ENCODE measurements around the gene MYL9. TPM values are rescaled to one million over a fixed set of nuclear protein-coding genes. Genes with fewer than 3 reads are reported as not detected.

Gene MYL9
- total and polyA plus RNA-seq, 2 of the 4 experiments (the other 2 are of a cell fraction) = 97.5 to 425 TPM

DNA sequence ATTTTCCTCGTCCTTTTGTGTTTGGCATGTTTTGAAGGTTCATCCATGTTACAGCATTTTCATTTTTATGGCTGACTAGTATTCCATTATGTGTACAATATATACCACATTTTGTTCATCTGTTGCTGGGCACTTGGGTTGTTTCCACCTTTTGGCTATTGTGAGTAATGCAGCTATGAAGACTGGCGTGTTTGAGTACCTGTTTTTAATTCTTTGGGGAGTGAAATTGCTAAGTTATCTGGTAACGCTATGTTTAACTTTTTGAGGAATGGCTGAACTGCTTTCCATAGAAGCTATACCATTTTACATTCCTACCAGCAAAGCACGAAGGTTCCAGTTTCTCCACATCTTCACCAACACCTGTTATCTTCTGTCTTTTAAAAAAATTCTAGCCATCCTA lies 37.0 kb upstream of the MYL9 start:
- BruUV-seq (replicated peaks) = no TSS peak
- no peak overlapping the region for H2AFZ ChIP-seq (replicated peaks; ENCODE audit: low read length, poor library complexity)
- no peak overlapping the region for H4K8ac ChIP-seq (ENCODE audit: low read depth in 2 of 2, low read length in 2 of 2)
- no peak overlapping the region for H3K27ac ChIP-seq (ENCODE audit: insufficient read depth, low read length)
- CTCF ChIA-PET = no interaction called here
- H3K18ac ChIP-seq (ENCODE audit: low read depth, low read length) = no peak overlapping the region
- no peak overlapping the region for H2BK120ac ChIP-seq (ENCODE audit: low read depth, low read length)
- dilution Hi-C loops (cut with HindIII; ENCODE audit: low sequenced_read_pairs, unreplicated experiment) (no loop called here), in situ Hi-C loops (cut with MboI; ENCODE audit: low sequenced_read_pairs) (no loop called here), intact Hi-C loops (cut with micrococcal nuclease) (no loop called here)
- peaks cover 10% of the 10 kb centered on the region for H3K9me1 ChIP-seq (ENCODE audit: insufficient read depth, low read length)
- H3K4me1 ChIP-seq (ENCODE audit: control insufficient read depth, insufficient read depth, low read length) = no peaks in the 10 kb centered on the region
- DNase-seq (no peak), ATAC-seq (ENCODE audit: low read depth) (no peak)
- H3K36me3 ChIP-seq (ENCODE audit: control insufficient read depth, insufficient read depth, low read length) = peaks cover 48% of the 10 kb centered on the region
- no peak overlapping the region for H2BK5ac ChIP-seq (ENCODE audit: low read depth, low read length, poor library complexity, severe bottlenecking)
- H4K91ac ChIP-seq (ENCODE audit: insufficient read depth, low read depth, low read length) = no peak overlapping the region
- H2BK20ac ChIP-seq (ENCODE audit: low read depth, low read length) = no peak overlapping the region
- H4K5ac ChIP-seq (ENCODE audit: low read depth, low read length) = no peak overlapping the region
- peaks cover 27 to 80% of the 10 kb centered on the region in 2 experiments for H3K79me1 ChIP-seq (ENCODE audit: low read depth in 1 of 2, low read length in 2 of 2)
- H3K9ac ChIP-seq (ENCODE audit: low read depth, low read length) = no peak overlapping the region
- no peak overlapping the region for H2AK9ac ChIP-seq (replicated peaks; ENCODE audit: low read depth, low read length, poor library complexity)
- H4K20me1 ChIP-seq (ENCODE audit: insufficient read depth, low read length) = peaks cover 62% of the 10 kb centered on the region
- H2BK15ac ChIP-seq (ENCODE audit: low read depth, low read length) = no peak overlapping the region
- no CpG with 5 or more reads among the region's 4 CpGs for WGBS, 2 experiments (ENCODE audit: extremely low coverage in 2 of 2, insufficient read length in 1 of 2)
- no peak overlapping the region for H3K4ac ChIP-seq (ENCODE audit: low read depth, low read length)
- no peak overlapping the region for H3K56ac ChIP-seq (ENCODE audit: extremely low read depth, insufficient read depth, low read length)
- no peak overlapping the region for H3K23ac ChIP-seq (ENCODE audit: low read depth, low read length)
- no peak overlapping the region for H2AK5ac ChIP-seq (ENCODE audit: low read depth, low read length)
- H3K4me3 ChIP-seq (ENCODE audit: insufficient read depth, low read depth, low read length) = no peak overlapping the region
- H3K27me3 ChIP-seq (ENCODE audit: control insufficient read depth, insufficient read depth, low read length) = no peaks in the 10 kb centered on the region
- H3K4me2 ChIP-seq (ENCODE audit: low read depth, low read length) = no peak overlapping the region
- POLR2A ChIA-PET (ENCODE audit: unreplicated experiment) = interaction anchor here (0.7 kb wide), 1 partner anchor 96 kb away, joined by 3 read pairs; no protein-coding TSS in a partner anchor
- no peak overlapping the region for H3K14ac ChIP-seq (replicated peaks; ENCODE audit: low read depth, low read length)
- TF ChIP-seq, protein P1, sequence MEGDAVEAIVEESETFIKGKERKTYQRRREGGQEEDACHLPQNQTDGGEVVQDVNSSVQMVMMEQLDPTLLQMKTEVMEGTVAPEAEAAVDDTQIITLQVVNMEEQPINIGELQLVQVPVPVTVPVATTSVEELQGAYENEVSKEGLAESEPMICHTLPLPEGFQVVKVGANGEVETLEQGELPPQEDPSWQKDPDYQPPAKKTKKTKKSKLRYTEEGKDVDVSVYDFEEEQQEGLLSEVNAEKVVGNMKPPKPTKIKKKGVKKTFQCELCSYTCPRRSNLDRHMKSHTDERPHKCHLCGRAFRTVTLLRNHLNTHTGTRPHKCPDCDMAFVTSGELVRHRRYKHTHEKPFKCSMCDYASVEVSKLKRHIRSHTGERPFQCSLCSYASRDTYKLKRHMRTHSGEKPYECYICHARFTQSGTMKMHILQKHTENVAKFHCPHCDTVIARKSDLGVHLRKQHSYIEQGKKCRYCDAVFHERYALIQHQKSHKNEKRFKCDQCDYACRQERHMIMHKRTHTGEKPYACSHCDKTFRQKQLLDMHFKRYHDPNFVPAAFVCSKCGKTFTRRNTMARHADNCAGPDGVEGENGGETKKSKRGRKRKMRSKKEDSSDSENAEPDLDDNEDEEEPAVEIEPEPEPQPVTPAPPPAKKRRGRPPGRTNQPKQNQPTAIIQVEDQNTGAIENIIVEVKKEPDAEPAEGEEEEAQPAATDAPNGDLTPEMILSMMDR (conservative IDR thresholded peaks at IDR 0.05; ENCODE audit: low read depth, low read length) = no peak
- TF ChIP-seq RAD21 (IDR thresholded peaks at IDR 0.05; ENCODE audit: low read length) = no peak; the same call in 1 of the 2 replicates
- no peak for TF ChIP-seq BHLHE40 (IDR thresholded peaks at IDR 0.05; ENCODE audit: low read depth, low read length)
- TF ChIP-seq, protein P2, sequence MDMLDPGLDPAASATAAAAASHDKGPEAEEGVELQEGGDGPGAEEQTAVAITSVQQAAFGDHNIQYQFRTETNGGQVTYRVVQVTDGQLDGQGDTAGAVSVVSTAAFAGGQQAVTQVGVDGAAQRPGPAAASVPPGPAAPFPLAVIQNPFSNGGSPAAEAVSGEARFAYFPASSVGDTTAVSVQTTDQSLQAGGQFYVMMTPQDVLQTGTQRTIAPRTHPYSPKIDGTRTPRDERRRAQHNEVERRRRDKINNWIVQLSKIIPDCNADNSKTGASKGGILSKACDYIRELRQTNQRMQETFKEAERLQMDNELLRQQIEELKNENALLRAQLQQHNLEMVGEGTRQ (IDR thresholded peaks at IDR 0.05; ENCODE audit: low read depth, low read length) = no peak
- TF ChIP-seq MAZ (IDR thresholded peaks at IDR 0.05; ENCODE audit: borderline replicate concordance, low read depth, low read length) = no peak
- no peak for TF ChIP-seq RCOR1 (IDR thresholded peaks at IDR 0.05; ENCODE audit: insufficient replicate concordance, low read length)
- TF ChIP-seq MXI1 (IDR thresholded peaks at IDR 0.05; ENCODE audit: borderline replicate concordance, low read depth, low read length) = no peak
- no peak for TF ChIP-seq MAFK (IDR thresholded peaks at IDR 0.05; ENCODE audit: low read depth, low read length)
- TF ChIP-seq, protein P3, sequence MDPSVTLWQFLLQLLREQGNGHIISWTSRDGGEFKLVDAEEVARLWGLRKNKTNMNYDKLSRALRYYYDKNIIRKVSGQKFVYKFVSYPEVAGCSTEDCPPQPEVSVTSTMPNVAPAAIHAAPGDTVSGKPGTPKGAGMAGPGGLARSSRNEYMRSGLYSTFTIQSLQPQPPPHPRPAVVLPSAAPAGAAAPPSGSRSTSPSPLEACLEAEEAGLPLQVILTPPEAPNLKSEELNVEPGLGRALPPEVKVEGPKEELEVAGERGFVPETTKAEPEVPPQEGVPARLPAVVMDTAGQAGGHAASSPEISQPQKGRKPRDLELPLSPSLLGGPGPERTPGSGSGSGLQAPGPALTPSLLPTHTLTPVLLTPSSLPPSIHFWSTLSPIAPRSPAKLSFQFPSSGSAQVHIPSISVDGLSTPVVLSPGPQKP (IDR thresholded peaks at IDR 0.05; ENCODE audit: borderline replicate concordance, low read depth, low read length) = no peak
- TF ChIP-seq NFE2L2 (IDR thresholded peaks at IDR 0.05; ENCODE audit: low read depth, low read length) = no peak
- TF ChIP-seq POLR2A (IDR thresholded peaks at IDR 0.05; ENCODE audit: low read depth, low read length) = no peak
- no peaks in the 10 kb centered on the region for H3K9me3 ChIP-seq (ENCODE audit: control insufficient read depth, insufficient read depth, low read length)
